ENCODE measurements around the gene IRS1. TPM values are rescaled to one million over a fixed set of nuclear protein-coding genes. Genes with fewer than 3 reads are reported as not detected.

The IRS1 gene
- total and polyA plus RNA-seq, 4 donors, result 3.1 to 36.7 (median 7.9) TPM

GRCh38 chr2:226738191-226738820, 61.3 kb downstream of the IRS1 start:
- Histone ChIP-seq H3K36me3 (ENCODE audit: control insufficient read depth in 4 of 4, insufficient read depth in 4 of 4, low read length in 4 of 4) (peaks cover 0 to 21% (median 6%) of the 10 kb centered on the region in 4 donors), H3K9ac (ENCODE audit: insufficient read depth in 1 of 2, low read length in 2 of 2) (peak overlapping the region in 1 of 2 donors; percentile 0), H3K9me3 (ENCODE audit: control insufficient read depth in 4 of 4, insufficient read depth in 3 of 4, low read length in 3 of 4) (no peaks in the 10 kb centered on the region), H3K4me3 (no peak overlapping the region), H3K27me3 (ENCODE audit: control insufficient read depth in 3 of 3, insufficient read depth in 3 of 3, low read length in 2 of 3) (no peaks in the 10 kb centered on the region), H3K27ac (ENCODE audit: low read depth in 1 of 2, low read length in 1 of 2) (peak overlapping the region in 1 of 2 donors; percentile 85), H3K4me1 (ENCODE audit: control insufficient read depth in 5 of 5, insufficient read depth in 5 of 5, low read length in 5 of 5) (peaks cover 7 to 48% (median 32%) of the 10 kb centered on the region in 5 donors)
- DNase-seq, result no peak
- ATAC-seq (ENCODE audit: insufficient read depth, low FRiP score), result no peak
- WGBS, 2 donors, result 85 to 91% methylated on average over 8 of the region's 8 CpGs
- TF ChIP-seq CTCF (IDR thresholded peaks at IDR 0.05; ENCODE audit: control extremely low read depth, extremely low read depth), result no peak

GRCh38 chr2:226736382-226736781, 63.2 kb downstream of the IRS1 start:
- ATAC-seq (ENCODE audit: insufficient read depth, low FRiP score) (no peak), DNase-seq (no peak)
- H3K9me3 ChIP-seq (ENCODE audit: control insufficient read depth in 4 of 4, insufficient read depth in 3 of 4, low read length in 3 of 4), result no peaks in the 10 kb centered on the region
- 96 to 97% methylated on average over 4 of the region's 4 CpGs for WGBS, 2 donors
- H3K9ac ChIP-seq (ENCODE audit: insufficient read depth in 1 of 2, low read length in 2 of 2), result no peak overlapping the region
- peaks cover 0 to 26% (median 6%) of the 10 kb centered on the region in 4 donors for H3K36me3 ChIP-seq (ENCODE audit: control insufficient read depth in 4 of 4, insufficient read depth in 4 of 4, low read length in 4 of 4)
- H3K4me1 ChIP-seq (ENCODE audit: control insufficient read depth in 5 of 5, insufficient read depth in 5 of 5, low read length in 5 of 5), result peaks cover 5 to 37% (median 19%) of the 10 kb centered on the region in 5 donors
- no peak overlapping the region for H3K4me3 ChIP-seq
- no peak overlapping the region for H3K27ac ChIP-seq (ENCODE audit: low read depth in 1 of 2, low read length in 1 of 2)
- H3K27me3 ChIP-seq (ENCODE audit: control insufficient read depth in 3 of 3, insufficient read depth in 3 of 3, low read length in 2 of 3), result no peaks in the 10 kb centered on the region
- no peak for TF ChIP-seq CTCF (IDR thresholded peaks at IDR 0.05; ENCODE audit: control extremely low read depth, extremely low read depth)

GRCh38 chr2:226733927-226734564, 65.6 kb downstream of the IRS1 start:
- H3K36me3 ChIP-seq (ENCODE audit: control insufficient read depth in 4 of 4, insufficient read depth in 4 of 4, low read length in 4 of 4), result peaks cover 0 to 26% (median 8%) of the 10 kb centered on the region in 4 donors
- no peak for DNase-seq
- no peak for TF ChIP-seq CTCF (IDR thresholded peaks at IDR 0.05; ENCODE audit: control extremely low read depth, extremely low read depth)
- WGBS, 2 donors, result 84 to 92% methylated on average over 4 of the region's 4 CpGs
- H3K27me3 ChIP-seq (ENCODE audit: control insufficient read depth in 3 of 3, insufficient read depth in 3 of 3, low read length in 2 of 3), result no peaks in the 10 kb centered on the region
- no peaks in the 10 kb centered on the region for H3K9me3 ChIP-seq (ENCODE audit: control insufficient read depth in 4 of 4, insufficient read depth in 3 of 4, low read length in 3 of 4)
- H3K4me3 ChIP-seq, result no peak overlapping the region
- no peak overlapping the region for H3K9ac ChIP-seq (ENCODE audit: insufficient read depth in 1 of 2, low read length in 2 of 2)
- peak overlapping the region in 1 of 2 donors; percentile 57 for H3K27ac ChIP-seq (ENCODE audit: low read depth in 1 of 2, low read length in 1 of 2)
- ATAC-seq (ENCODE audit: insufficient read depth, low FRiP score), result no peak
- H3K4me1 ChIP-seq (ENCODE audit: control insufficient read depth in 5 of 5, insufficient read depth in 5 of 5, low read length in 5 of 5), result peaks cover 7 to 17% (median 14%) of the 10 kb centered on the region in 5 donors

Measured in lung (tissue), 12 donors.